KOPT-K1 (cell line): Measurements from ENCODE around the gene CCDC97.
A peak's percentile ranks its signal among the peaks of the same experiment; 100 is the strongest.
"Not testable (repeated sequence)": the region's sequence is repeated elsewhere in the genome, so short reads cannot be mapped to it uniquely, and the experiment has no call there.

Experiments
- H3K27ac ChIP-seq: fragments of 200-600 bp; sonication (generic); 2 replicates; pipeline ENCODE4 v1.5.1; 2016; ENCODE audit warnings: antibody characterized with exemption, mild to moderate bottlenecking, low read depth, low read length; ENCODE audit not compliant: poor library complexity, severe bottlenecking
- H3K36me3 ChIP-seq: fragments of 200-600 bp; sonication (generic); 2 replicates; pipeline ENCODE4 v1.5.1; 2017; ENCODE audit warnings: antibody characterized with exemption, mild to moderate bottlenecking, low read length, moderate library complexity; ENCODE audit not compliant: insufficient read depth
- H3K9me3 ChIP-seq: fragments of 200-600 bp; sonication (generic); 2 replicates; pipeline ENCODE4 v1.5.1; 2017; ENCODE audit warnings: antibody characterized with exemption, low read length, mild to moderate bottlenecking; ENCODE audit not compliant: insufficient read depth, poor library complexity, severe bottlenecking

CCDC97 gene

GRCh38 chr19:41288673-41289530 is 21.1 kb upstream of the CCDC97 start:
- Histone ChIP-seq H3K36me3 (peaks cover 100% of the 10 kb centered on the region), H3K27ac (no peak overlapping the region), H3K9me3 (no peaks in the 10 kb centered on the region)

DNA sequence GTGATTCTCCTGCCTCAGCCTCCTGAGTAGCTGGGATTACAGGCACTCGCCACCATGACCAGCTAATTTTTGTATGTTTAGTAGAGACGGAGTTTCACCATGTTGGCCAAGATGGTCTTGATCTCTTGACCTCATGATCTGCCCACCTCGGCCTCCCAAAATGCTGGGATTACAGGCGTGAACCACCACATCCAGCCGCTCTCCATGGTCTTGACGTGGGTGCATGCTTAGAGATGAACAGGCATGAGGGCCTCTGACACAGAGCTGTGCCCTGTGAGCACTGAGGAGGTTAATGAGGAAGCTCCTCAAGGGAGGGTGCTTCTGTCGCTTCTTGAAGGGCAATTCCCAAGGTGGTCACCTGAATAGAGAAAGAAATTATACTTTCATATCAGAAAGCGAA is 20.2 kb upstream of the CCDC97 start:
- peaks cover 100% of the 10 kb centered on the region for H3K36me3 ChIP-seq
- H3K27ac ChIP-seq = not testable (repeated sequence)

DNA sequence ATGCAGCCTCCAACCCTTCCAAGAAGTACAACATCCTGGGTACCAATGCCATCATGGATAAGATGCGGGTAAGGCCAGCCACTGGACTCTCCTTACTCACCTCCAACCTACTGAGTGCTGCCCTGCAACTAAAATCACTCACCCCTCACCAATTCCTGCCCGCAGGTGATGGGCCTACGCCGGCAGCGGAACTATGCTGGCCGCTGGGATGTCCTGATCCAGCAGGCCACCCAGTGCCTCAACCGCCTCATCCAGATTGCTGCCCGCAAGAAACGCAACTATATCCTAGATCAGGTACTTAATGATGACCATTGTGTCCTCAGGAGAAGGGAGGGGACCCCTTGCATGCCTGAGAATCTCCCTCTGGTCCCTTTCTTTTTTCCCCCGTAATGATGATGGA is 15.6 kb upstream of the CCDC97 start:
- peaks cover 100% of the 10 kb centered on the region for H3K36me3 ChIP-seq
- no peak overlapping the region for H3K27ac ChIP-seq

More for the DNA sequence above, 20.2 kb upstream of the CCDC97 start:
- not testable (repeated sequence) for H3K9me3 ChIP-seq

DNA sequence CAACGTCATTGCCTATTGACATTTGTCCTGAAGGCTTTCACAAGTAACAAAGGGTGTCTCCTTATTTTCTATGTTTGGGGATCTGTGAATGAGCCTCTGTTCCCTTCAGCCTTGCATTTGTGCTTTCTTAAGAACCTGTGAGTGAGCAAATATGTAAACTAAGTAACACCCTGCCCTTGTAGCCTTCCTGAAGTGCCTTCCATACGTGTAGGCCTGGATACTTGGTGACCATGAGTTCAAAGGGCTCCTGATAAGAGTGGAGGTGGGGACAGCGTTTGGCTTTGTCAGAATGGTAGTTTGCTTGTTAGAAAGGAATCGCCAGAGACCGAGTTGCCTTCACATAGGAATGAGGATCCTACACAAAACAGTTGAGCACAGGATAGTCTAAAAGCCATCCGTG is 14.5 kb upstream of the CCDC97 start:
- Histone ChIP-seq H3K27ac (no peak overlapping the region), H3K9me3 (no peaks in the 10 kb centered on the region), H3K36me3 (peaks cover 100% of the 10 kb centered on the region)

More for the DNA sequence above, 15.6 kb upstream of the CCDC97 start:
- H3K9me3 ChIP-seq = no peaks in the 10 kb centered on the region

DNA sequence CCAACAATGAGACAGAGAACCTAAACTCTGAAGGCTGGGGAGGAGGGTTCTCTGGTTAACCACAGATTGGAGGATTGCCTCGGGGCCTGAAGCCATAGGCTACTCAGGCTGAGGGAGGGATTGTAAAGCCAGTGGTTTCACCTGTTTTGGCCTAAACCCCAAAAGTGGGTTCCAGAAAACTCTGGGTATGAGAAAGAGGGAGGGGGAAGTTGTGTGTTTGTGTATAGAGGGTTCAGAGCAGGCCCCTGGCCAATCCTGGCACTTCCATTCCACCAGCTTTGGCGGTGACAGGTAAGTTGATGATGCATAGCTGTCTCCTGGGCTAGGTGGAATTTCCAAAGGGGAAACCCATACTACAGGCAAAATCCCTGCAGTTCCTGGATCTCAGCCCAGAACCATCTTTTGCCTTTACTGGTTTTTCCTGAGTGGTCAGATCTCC is 13.5 kb upstream of the CCDC97 start:
- Histone ChIP-seq H3K9me3 (no peaks in the 10 kb centered on the region), H3K36me3 (peaks cover 100% of the 10 kb centered on the region), H3K27ac (no peak overlapping the region)

GRCh38 chr19:41297628-41298347 is 12.2 kb upstream of the CCDC97 start:
- no peaks in the 10 kb centered on the region for H3K9me3 ChIP-seq
- peaks cover 97% of the 10 kb centered on the region for H3K36me3 ChIP-seq
- no peak overlapping the region for H3K27ac ChIP-seq

GRCh38 chr19:41298348-41298964 is 11.5 kb upstream of the CCDC97 start:
- H3K27ac ChIP-seq = no peak overlapping the region
- H3K9me3 ChIP-seq = no peaks in the 10 kb centered on the region
- peaks cover 97% of the 10 kb centered on the region for H3K36me3 ChIP-seq

GRCh38 chr19:41299046-41299754 is 10.8 kb upstream of the CCDC97 start:
- Histone ChIP-seq H3K9me3 (no peaks in the 10 kb centered on the region), H3K36me3 (peaks cover 97% of the 10 kb centered on the region), H3K27ac (no peak overlapping the region)

- H3K9me3 ChIP-seq = no peaks in the 10 kb centered on the region
- peaks cover 97% of the 10 kb centered on the region for H3K36me3 ChIP-seq
- H3K27ac ChIP-seq = peak overlapping the region; percentile 8
Measured at GRCh38 chr19:41299755-41300089, 10.2 kb upstream of the CCDC97 start.

DNA sequence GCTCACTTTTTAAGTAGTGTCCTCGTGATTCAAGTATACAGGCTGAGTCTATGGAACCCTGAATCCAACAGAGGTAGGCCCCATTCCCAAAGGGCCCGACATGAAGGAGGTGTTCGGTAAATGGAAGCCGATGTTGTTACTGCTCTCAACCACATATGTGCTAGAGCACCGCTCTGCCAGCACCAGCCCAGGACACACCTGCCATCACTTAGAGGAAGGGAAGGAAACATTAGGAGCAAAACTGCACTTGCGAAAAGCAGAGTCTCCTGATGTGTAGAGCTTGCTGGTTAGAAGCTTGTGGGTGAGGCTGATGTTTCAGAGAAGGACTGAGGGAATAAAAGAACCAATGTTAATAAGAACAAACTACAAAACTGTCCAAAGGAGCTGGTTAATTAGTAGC is 9.4 kb upstream of the CCDC97 start:
- peaks cover 97% of the 10 kb centered on the region for H3K36me3 ChIP-seq
- H3K27ac ChIP-seq = no peak overlapping the region
- H3K9me3 ChIP-seq = no peaks in the 10 kb centered on the region

- Histone ChIP-seq H3K9me3 (no peaks in the 10 kb centered on the region), H3K27ac (peak overlapping the region; percentile 44), H3K36me3 (peaks cover 90% of the 10 kb centered on the region)
Measured at GRCh38 chr19:41302624-41303351, 7.2 kb upstream of the CCDC97 start.

GRCh38 chr19:41303954-41304353 is 6.0 kb upstream of the CCDC97 start:
- no peak overlapping the region for H3K27ac ChIP-seq
- peaks cover 84% of the 10 kb centered on the region for H3K36me3 ChIP-seq
- no peaks in the 10 kb centered on the region for H3K9me3 ChIP-seq

- Histone ChIP-seq H3K27ac (peak overlapping the region; percentile 98), H3K9me3 (no peaks in the 10 kb centered on the region), H3K36me3 (peaks cover 74% of the 10 kb centered on the region)
Measured at GRCh38 chr19:41304706-41305483, 5.1 kb upstream of the CCDC97 start.
